Measurements from ENCODE around the gene ARHGAP23. TPM values are rescaled to one million over a fixed set of nuclear protein-coding genes. Genes with fewer than 3 reads are reported as not detected.

Gene ARHGAP23
- total RNA-seq, 4 donors from 2014 or later, result 22.7 to 70.9 (median 30.1) TPM

DNA sequence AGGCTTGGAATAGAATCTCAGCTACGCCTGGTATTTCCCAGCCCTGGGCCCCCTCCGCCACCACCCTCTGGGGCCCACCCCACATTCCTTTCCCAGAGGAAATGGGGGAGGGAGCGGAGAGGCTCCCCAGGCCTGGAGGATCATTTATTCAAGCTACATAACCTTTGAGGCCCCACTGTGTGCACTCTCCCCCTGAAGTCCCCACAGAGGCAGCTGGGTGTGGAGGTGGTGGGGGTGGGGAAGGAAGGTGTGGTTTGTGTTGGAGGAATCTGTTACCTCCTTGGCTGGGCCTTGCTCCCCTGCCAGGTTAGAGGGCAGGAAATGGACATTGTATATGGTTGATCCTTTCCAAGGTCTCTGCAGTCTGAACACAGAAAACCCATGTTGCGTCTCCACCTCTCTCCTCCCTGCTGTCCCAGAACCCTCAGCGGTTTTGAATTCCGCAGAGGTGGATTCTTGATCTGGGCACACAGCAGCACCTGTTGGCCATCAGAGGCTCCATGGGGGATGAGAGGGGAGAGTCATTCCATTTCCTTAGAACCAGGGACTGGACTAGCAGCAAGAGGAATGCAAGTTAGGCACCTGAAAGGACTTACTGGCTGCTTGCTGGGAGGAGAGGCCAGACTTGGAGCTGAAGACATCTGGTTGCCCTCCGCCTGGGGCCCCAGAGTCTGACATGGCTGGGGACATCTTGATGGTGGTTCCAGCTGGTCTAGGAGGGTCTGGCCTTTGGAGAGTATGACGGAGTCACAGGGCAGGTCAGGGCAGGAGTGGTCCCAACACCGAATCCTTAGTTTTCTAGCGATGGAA is 23.0 kb downstream of the ARHGAP23 start:
- DNase-seq (ENCODE audit: low spot score), result no peak
- no peak for ATAC-seq (ENCODE audit: low FRiP score)
- TF ChIP-seq, protein P1, sequence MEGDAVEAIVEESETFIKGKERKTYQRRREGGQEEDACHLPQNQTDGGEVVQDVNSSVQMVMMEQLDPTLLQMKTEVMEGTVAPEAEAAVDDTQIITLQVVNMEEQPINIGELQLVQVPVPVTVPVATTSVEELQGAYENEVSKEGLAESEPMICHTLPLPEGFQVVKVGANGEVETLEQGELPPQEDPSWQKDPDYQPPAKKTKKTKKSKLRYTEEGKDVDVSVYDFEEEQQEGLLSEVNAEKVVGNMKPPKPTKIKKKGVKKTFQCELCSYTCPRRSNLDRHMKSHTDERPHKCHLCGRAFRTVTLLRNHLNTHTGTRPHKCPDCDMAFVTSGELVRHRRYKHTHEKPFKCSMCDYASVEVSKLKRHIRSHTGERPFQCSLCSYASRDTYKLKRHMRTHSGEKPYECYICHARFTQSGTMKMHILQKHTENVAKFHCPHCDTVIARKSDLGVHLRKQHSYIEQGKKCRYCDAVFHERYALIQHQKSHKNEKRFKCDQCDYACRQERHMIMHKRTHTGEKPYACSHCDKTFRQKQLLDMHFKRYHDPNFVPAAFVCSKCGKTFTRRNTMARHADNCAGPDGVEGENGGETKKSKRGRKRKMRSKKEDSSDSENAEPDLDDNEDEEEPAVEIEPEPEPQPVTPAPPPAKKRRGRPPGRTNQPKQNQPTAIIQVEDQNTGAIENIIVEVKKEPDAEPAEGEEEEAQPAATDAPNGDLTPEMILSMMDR (IDR thresholded peaks at IDR 0.05), result no peak

DNA sequence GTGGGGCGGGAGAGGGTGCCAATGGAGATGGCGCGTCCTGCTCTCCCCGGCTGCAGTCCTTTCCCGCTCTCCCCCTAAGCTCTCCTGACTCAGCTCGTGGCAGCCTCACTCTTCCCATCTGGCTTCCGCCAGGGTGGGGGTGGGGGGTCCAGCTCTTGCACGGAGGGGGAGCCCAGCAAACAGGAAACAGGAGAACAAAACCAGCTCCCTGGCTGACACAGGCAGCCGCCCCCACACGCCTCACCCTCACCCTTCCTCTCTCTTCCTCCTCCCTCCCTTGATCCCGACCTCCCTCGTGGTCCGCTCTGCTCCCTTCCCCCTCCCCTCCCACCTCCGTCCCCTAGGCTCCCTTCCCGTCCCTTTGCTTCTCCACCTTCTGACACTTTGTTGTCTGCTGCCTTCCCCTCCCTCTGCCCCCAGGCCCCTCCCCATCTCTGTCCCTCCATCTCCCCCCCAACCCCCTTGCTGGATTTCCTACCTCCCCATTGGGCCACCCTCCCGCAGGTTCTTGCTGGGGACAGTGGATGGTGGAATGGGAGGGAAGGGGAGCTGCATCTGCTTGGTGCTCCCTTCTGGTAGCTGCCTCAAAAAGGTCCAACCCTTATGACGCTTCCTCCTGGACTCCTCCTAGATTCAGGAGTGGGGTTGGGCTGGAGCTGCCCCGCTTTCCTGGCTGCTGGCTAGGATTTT is 23.7 kb downstream of the ARHGAP23 start:
- peak; percentile 54 for ATAC-seq (ENCODE audit: low FRiP score)

DNA sequence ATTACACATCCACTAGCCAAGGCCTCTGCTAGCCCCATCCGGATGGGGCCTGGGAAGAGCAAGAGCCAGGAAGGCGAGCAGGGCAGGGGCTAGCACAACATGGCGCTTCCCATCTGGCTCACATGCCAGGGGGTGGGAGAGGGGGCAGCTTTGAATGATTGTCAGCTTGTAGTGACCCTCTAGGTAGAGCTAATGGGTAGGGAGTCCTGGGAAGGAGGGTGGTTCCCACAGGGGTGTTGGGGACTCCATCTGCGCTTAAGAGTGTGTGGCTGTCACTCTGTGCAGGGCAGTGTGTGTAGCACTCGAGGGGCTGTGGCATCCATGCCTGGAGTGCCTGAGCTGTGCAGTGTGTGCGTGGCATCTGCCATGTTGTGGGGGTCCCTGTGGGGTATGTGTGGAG is 24.5 kb downstream of the ARHGAP23 start:
- DNase-seq (ENCODE audit: low spot score) (no peak), ATAC-seq (ENCODE audit: low FRiP score) (no peak)

More for the DNA sequence above, 23.7 kb downstream of the ARHGAP23 start:
- TF ChIP-seq, protein P1 (IDR thresholded peaks at IDR 0.05), result no peak
- DNase-seq (ENCODE audit: low spot score), result no peak

DNA sequence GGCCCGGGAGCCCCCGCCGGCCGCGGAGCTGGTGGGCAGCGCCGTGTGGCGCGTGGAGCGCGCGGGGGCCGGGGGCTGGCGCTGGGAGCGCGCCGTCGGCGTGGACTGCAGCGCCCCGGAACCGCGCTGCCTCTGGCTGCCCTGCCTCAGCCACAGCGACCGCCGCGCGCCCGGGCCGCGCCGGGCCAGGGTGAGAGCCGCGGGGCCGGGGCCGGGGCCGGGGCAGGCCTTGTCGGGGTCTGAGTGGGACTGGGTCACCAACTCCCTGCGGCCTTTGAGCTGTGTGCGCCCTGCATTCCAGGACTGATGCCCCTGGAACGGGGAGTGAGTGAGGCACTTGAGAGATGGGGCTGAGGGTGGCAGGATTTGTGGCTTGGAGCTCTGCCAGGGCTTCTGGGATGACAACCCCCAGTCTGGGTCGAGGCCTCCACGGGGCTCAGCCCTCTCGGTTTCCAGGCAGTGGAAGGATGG is 25.7 kb downstream of the ARHGAP23 start:
- ATAC-seq (ENCODE audit: low FRiP score) (no peak), DNase-seq (ENCODE audit: low spot score) (no peak)
- TF ChIP-seq, protein P1 (IDR thresholded peaks at IDR 0.05), result no peak

More for the DNA sequence above, 24.5 kb downstream of the ARHGAP23 start:
- TF ChIP-seq, protein P1 (IDR thresholded peaks at IDR 0.05), result no peak

DNA sequence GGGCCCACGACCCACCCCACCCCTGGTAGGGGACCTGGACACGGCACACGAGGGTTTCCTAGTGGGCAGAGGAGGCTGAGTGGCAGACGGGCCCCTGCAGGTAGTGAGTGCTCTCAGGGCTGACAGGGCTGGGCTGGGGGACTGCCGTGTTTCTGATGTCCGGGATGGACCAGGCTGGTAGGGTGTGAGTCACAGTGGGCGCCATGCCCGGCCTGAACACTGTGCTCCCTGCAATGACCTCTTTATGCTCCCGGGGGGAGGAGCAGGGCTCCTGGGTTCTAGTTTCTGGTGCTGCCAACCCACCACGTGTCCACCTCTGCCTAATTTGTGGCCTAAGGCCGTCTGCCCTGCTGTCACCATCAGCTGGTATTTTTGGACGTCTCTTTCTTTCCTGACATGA is 26.3 kb downstream of the ARHGAP23 start:
- ATAC-seq (ENCODE audit: low FRiP score) (peak; percentile 60), DNase-seq (ENCODE audit: low spot score) (peak; percentile 67)
- TF ChIP-seq, protein P1 (IDR thresholded peaks at IDR 0.05), result no peak

DNA sequence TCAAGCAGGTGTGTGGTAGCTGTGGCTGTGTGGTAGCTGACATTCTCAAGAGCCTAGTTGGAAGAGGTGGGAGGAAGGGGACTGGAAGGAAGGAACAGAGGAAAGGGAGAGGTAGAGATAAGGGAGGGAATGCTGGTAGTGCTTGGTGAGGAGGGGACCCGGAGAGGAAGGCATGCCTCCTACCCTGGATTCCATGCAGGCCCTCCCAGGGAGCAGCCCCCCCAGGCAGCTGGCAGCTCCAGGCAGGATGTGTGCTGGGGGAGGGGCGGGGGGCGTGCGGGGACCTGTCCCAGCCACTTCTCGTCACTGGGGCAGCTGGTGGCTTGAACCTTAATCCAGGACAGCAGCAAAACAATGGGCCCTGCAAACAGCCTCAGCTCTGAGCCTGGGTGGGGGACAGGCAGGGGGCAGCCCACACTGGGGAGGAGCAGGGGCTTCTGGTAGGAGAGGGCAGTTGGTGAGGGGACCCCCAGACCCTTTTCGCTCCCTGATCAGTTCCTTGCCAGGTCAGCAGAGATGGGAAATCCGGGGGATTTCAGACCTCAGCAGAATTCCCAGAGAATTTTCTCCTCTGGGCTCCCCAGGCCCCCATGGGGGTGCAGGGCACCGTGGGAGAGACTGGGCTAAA is 27.1 kb downstream of the ARHGAP23 start:
- TF ChIP-seq, protein P1 (IDR thresholded peaks at IDR 0.05), result no peak
- DNase-seq (ENCODE audit: low spot score) (no peak), ATAC-seq (ENCODE audit: low FRiP score) (no peak)

All from omental fat pad (tissue), 4 donors.